ENCODE data around the gene NDUFB6.

- TF ChIP-seq CTCF (IDR thresholded peaks at IDR 0.05): peak; percentile 50 to 86 (median 81)
- TF ChIP-seq POLR2A (IDR thresholded peaks at IDR 0.05): no peak
Observed at GRCh38 chr9:32579706-32580331, 6.9 kb upstream of the NDUFB6 start.

All from prostate gland (tissue), 2 donors.